Naive thymus-derived CD8-positive, alpha-beta T cell (primary cell): ENCODE measurements around the gene CYGB. TPM values are rescaled to one million over a fixed set of nuclear protein-coding genes. Genes with fewer than 3 reads are reported as not detected.
"Not testable (repeated sequence)": the region's sequence is repeated elsewhere in the genome, so short reads cannot be mapped to it uniquely, and the experiment has no call there.

Source experiments
- ATAC-seq, 2 donors: fragments of 150-1000 bp; cut with Tn5 transposase in 1 of 2; sonication (Bioruptor Pico), chemical (Tn5 transposase) in 1 of 2; 1 replicate in 1 of 2; 2 replicates in 1 of 2; pipeline ENCODE4 v1.10.0; 2021; ENCODE audit warnings: mild to moderate bottlenecking in 2 of 2, moderate library complexity in 2 of 2
- POLR2A ChIA-PET: fragments of 350-600 bp; sonication (Branson Sonifier 250); formaldehyde crosslinking; loops from one replicate; lab custom pipeline; 2021; ENCODE audit warnings: antibody characterized with exemption; lab: Charles Lee
- DNase-seq, 10 donors: peaks; one replicate each; pipeline versions ENCODE4 v3.0.0 to v3.0.0-alpha.2; 2020 to 2022
- H3K27ac Mint-ChIP-seq, 10 donors: one replicate each; pipeline ENCODE4 v1.8.0; 2020 to 2022; ENCODE audit warnings: mild to moderate bottlenecking in 10 of 10, mixed read lengths in 10 of 10, moderate library complexity in 4 of 10, inconsistent platforms in 1 of 10
- H3K27me3 Mint-ChIP-seq, 5 donors: one replicate each; pipeline ENCODE4 v1.8.0; 2021 to 2022; ENCODE audit warnings: mixed read lengths in 5 of 5
- H3K36me3 Mint-ChIP-seq, 3 donors: one replicate each; pipeline ENCODE4 v1.8.0; 2020 to 2022; ENCODE audit warnings: mixed read lengths in 3 of 3, mild to moderate bottlenecking in 2 of 3, inconsistent platforms in 1 of 3
- H3K4me1 Mint-ChIP-seq, 4 donors: one replicate each; pipeline ENCODE4 v1.8.0; 2021 to 2022; ENCODE audit warnings: mixed read lengths in 4 of 4
- H3K4me3 Mint-ChIP-seq, 10 donors: one replicate each; pipeline ENCODE4 v1.8.0; 2020 to 2022; ENCODE audit warnings: mild to moderate bottlenecking in 10 of 10, mixed read lengths in 10 of 10, moderate library complexity in 6 of 10, inconsistent platforms in 1 of 10
- H3K9me3 Mint-ChIP-seq, 9 donors: one replicate each; pipeline ENCODE4 v1.8.0; 2020 to 2022; ENCODE audit warnings: mixed read lengths in 9 of 9, mild to moderate bottlenecking in 3 of 9, inconsistent platforms in 1 of 9, moderate library complexity in 1 of 9
- polyA plus RNA-seq, 3 donors: library from polyadenylated mRNA; unstranded; fragments of 300-500 nt; fragmentation: Illumina TruSeq; gene quantifications; one replicate each; pipeline ENCODE4 v1.2.3, GENCODE V29; 2021
- total RNA-seq, 8 experiments: library from RNA in 2 of 8; stranded (reverse) in 2 of 8; gene quantifications; one replicate each; pipeline ENCODE4 v1.2.3 and lab custom pipeline; 2021 to 2026

The CYGB gene
- total and polyA plus RNA-seq, 5 experiments from 2014 or later, result 0.40 to 2.1 (median 0.53) TPM

DNA sequence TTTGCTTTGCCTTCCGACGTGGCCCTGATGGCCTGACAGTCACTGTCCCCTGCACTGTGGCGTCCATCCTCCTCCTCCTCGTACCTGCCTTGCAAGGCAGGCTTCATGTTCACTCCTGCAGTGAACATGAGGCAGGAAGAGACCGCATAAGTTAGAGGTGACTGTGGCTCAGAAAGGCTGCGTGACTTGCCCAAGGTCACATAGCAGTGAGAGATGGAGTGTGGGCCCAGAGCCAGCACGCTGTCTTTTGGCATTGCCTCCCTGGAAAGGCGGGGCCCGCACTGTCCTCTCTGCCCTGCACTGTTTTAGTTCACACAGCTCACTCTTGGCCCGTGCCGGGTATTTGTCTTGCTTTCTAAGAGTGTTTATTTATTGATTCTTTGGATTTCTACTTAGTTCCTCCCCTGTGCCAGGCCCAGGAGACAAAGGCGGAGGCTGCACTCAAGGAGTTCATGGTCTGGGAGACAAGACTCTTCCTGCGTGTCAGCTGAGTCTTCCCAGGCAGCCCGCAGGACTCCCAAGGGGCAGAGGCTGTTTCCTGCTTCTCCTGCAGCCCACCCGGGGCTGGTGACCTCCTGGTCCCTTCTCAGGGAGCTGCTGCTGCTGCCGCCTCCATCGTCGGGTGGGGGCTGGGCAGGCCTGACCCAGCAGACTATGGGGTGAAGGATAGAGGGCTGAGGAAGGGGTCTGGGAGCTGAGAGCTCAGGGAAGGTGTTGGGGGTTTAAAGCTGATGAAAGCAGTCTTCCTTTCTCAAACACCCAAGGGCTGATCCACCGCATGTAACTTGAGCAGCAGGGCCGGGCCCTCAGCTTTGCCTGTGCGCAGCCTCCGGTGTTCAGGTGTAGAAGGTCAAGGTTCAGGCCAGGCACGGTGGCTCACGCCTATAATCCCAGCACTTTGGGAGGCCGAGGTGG is 12.7 kb downstream of the CYGB start:
- Mint-ChIP-seq H3K27me3 (no peaks in the 10 kb centered on the region), H3K36me3 (no peaks in the 10 kb centered on the region), H3K9me3 (no peaks in the 10 kb centered on the region), H3K27ac (peak overlapping the region; percentile 8 to 93 (median 86)), H3K4me1 (peaks cover 28 to 52% (median 44%) of the 10 kb centered on the region in 4 donors), H3K4me3 (peak overlapping the region in 3 of 10 donors; percentile 22 to 62 (median 30))
- ATAC-seq, result no peak
- no peak for DNase-seq
- POLR2A ChIA-PET, result interaction anchor here (0.6 to 3.7 kb wide), 9 partner anchors 9 to 156 kb away, joined by 3 to 21 read pairs (median 3); no protein-coding TSS in a partner anchor

DNA sequence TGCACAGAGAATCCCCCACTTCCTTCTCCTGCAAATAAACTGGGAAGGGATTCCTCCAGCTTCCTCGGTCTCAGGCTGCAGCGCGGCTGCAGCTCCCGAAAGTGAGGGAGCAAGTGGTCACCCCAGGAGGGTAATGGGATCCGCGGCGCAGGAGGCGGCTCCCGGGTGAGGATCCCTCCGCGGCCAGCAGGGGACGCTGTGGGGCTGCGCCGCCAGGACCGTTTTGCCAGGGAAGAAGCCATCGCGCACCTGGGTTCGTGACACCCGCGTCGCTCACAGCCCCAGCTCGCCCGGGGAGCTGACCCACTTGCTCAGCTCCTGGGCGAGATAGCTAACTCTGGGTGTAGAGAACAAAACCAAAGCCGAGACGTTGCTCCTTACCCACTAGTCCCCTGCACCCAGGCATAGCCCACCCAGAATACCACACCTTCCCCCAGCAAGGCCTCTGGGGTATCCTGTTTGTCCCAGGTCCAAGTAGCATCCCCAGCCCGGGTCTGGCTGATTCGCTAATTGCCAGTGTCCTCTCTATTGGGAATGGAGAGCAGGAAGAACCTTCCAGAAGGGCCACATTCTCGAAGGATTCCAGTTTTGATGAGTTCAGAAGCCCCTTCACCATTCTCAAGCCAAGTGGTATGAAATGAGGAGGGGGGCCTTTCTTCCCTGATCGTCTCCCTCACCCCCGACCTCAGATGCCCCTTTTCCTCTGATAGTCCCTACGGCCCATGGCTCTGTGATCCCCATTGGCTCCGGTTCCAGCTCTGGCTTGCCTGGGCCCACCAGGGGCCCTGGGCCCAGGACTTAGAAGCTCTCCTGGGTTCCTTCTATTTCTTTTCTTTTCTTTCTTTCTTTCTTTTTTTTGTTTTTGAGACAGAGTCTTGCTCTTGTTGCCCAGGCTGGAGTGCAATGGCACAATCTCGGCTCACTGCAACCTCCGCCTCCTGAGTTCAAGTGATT is 14.1 kb downstream of the CYGB start:
- Mint-ChIP-seq H3K36me3 (no peaks in the 10 kb centered on the region), H3K4me1 (peaks cover 29 to 51% (median 37%) of the 10 kb centered on the region in 4 donors), H3K27ac (peak overlapping the region; percentile 58 to 96 (median 89)), H3K27me3 (no peaks in the 10 kb centered on the region), H3K4me3 (peak overlapping the region in 9 of 10 donors; percentile 31 to 81 (median 61)), H3K9me3 (no peaks in the 10 kb centered on the region)
- POLR2A ChIA-PET, result interaction anchor here (0.7 to 3.7 kb wide), 9 partner anchors 8 to 867 kb away, joined by 3 to 21 read pairs (median 5); no protein-coding TSS in a partner anchor
- DNase-seq (peak; percentile 63 to 88 (median 80)), ATAC-seq (peak; percentile 59 to 75)

DNA sequence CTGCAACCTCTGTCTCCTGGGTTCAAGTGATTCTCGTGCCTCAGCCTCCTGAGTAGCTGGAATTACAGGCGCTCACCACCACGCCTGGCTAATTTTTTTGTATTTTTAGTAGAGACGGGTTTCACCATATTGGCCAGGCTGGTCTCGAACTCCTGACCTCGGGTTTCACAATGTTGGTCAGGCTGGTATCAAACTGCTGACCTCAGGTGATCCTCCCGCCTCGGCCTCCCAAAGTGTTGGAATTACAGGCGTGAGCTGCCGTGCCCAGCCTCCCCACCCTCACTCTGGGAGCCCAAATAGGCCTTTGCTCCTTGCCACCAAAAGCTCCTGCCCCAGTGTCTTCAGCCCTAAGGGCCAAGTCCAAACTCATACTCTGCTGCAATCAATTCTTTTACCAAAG is 15.8 kb downstream of the CYGB start:
- not testable (repeated sequence) for H3K4me3 Mint-ChIP-seq, H3K9me3 Mint-ChIP-seq, H3K27me3 Mint-ChIP-seq, DNase-seq, ATAC-seq, H3K36me3 Mint-ChIP-seq
- peak overlapping the region in 4 of 10 donors; percentile 3 to 70 (median 58) for H3K27ac Mint-ChIP-seq
- POLR2A ChIA-PET, result interaction anchor here (0.7 to 2.5 kb wide), 4 partner anchors 9 to 250 kb away, joined by 3 to 16 read pairs (median 5); no protein-coding TSS in a partner anchor
- H3K4me1 Mint-ChIP-seq, result peaks cover 23 to 43% (median 39%) of the 10 kb centered on the region in 4 donors

DNA sequence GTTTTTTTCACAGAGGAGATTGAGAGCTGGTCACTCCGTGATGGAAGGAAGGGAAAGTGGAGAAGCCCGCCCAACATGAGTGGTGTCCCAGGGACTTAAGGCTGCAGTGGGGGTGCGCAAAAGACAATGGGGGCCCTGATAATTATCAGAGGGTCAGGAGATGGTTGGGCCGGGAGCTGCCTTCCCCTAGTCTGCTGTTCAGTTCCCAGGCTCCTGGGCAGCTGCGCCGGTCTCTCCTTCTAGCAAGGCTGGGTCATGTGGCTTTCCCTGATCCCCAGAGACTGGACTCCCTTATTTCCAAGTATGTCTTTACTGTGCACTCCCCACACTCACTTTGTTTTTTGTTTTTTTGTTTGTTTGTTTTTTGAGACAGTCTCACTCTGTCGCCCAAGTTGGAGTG is 16.2 kb downstream of the CYGB start:
- peak overlapping the region in 6 of 10 donors; percentile 25 to 94 (median 74) for H3K27ac Mint-ChIP-seq
- H3K36me3 Mint-ChIP-seq, result no peaks in the 10 kb centered on the region
- POLR2A ChIA-PET, result interaction anchor here (0.7 to 2.4 kb wide), 3 partner anchors 9 to 249 kb away, joined by 3 to 5 read pairs (median 5); no protein-coding TSS in a partner anchor
- DNase-seq (no peak), ATAC-seq (no peak)
- H3K4me1 Mint-ChIP-seq, result peaks cover 23 to 48% (median 40%) of the 10 kb centered on the region in 4 donors
- no peaks in the 10 kb centered on the region for H3K27me3 Mint-ChIP-seq
- H3K4me3 Mint-ChIP-seq, result no peak overlapping the region
- H3K9me3 Mint-ChIP-seq, result no peaks in the 10 kb centered on the region

DNA sequence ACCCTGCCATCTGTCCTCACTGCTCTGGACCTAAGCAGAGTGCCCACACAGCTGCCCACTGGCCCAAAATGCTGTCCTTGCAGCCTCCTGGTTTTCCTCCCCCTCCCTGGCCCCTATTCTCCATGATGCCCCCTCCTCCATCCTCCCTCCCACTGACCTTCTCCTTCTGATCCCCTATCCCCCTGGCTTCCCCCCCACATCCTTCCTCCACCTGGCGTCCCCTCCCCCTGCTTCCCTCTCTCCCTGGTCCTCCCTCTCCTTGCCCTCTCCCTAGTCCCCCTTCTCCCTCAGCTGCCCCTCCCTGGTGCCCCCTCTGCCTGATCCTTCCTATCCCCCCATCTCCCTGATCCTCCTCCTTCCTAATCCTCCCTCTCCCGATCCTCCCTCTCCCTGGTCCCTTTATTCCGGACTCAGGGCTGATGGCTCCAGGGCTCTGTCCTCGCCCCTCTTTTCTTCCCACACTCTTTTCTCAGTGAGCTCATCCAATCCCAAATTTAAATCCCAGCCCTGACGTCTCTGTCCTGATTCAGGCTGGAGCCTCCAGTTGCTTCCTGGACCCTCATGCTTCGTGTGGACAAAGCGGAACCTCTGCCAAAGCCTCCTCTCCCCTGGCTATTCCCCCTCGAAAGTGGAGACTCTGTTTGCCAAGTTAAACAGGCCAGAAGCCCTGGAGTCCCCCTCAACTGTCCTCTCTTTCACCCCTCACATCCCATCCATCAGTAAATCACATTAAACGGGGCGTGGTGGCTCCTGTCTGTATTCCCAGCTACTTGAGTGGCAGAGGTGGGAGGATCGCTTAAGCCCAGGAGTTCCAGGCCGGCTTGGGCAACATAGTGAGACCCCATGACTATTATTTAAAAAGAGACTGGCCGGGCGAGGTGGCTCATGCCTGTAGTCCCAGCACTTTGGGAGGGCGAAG is 18.2 kb downstream of the CYGB start:
- no peaks in the 10 kb centered on the region for H3K27me3 Mint-ChIP-seq
- no peaks in the 10 kb centered on the region for H3K9me3 Mint-ChIP-seq
- no peak for ATAC-seq
- H3K4me3 Mint-ChIP-seq, result peak overlapping the region in 2 of 10 donors; percentile 4 to 16
- POLR2A ChIA-PET, result interaction anchor here (0.6 to 1.8 kb wide), 6 partner anchors 9 to 453 kb away, joined by 3 to 12 read pairs (median 4); no protein-coding TSS in a partner anchor
- peak overlapping the region; percentile 40 to 98 (median 87) for H3K27ac Mint-ChIP-seq
- H3K4me1 Mint-ChIP-seq, result peaks cover 24 to 57% (median 51%) of the 10 kb centered on the region in 4 donors
- no peaks in the 10 kb centered on the region for H3K36me3 Mint-ChIP-seq
- no peak for DNase-seq

DNA sequence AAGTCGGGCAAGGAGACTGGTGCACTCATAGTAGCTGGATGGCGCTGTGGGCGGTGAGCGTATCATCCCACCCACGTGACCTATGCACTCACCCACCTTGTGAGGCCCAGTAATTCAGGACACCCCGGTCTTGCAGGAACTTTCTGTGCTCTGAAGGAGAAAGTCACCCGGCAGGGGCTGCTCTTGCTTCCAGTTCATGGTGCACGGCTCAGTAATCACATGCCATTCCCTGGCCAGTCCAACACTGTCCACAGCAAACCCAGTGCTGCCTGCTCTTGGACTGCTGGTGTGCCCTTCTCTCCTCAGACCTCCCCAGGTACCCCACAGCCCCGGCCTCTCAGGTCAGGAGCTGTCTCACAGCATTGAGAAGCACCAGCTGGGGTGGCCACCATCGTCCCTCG is 19.9 kb downstream of the CYGB start:
- POLR2A ChIA-PET, result interaction anchor here (1.6 to 1.8 kb wide), 2 partner anchors 10 kb away, joined by 6 to 12 read pairs; no protein-coding TSS in a partner anchor
- Mint-ChIP-seq H3K27me3 (no peaks in the 10 kb centered on the region), H3K9me3 (no peaks in the 10 kb centered on the region), H3K4me3 (peak overlapping the region in 4 of 10 donors; percentile 25 to 45 (median 32)), H3K27ac (peak overlapping the region; percentile 71 to 98 (median 89)), H3K36me3 (no peaks in the 10 kb centered on the region), H3K4me1 (peaks cover 23 to 57% (median 54%) of the 10 kb centered on the region in 4 donors)
- ATAC-seq (no peak), DNase-seq (no peak)

DNA sequence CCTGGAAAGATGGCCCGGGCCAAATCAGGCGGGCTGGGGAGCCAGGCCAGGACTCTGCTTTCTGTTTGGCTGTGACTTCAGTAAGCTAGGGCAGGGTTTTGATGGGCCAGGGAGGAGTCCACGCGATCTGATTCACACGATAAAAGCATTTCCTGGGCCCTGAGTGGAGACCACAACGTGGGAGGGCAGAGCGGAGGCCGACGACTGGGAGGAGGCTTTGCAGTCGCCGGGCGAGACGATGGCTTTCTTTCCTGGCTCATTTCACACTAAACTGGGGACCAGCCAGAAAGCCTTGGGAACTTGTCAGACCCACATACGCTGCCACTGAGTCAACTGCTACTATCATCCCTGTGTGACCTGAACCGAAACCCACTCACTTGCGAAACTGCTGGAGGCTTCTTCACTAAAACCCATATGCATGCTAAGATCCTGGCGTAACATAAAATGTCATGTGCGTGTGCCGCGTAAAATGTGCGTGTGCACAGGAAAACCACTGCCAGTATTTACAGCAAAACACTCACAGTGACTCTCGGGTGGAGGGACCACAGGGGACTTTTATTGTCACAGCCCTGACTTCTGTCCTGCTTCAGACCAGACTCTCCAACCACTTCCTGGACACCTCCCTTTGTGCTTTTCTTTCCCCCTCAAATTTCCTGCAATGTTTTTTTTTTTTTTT is 22.1 kb downstream of the CYGB start:
- Mint-ChIP-seq H3K27ac (peak overlapping the region; percentile 96 to 100 (median 99)), H3K9me3 (no peaks in the 10 kb centered on the region), H3K36me3 (no peaks in the 10 kb centered on the region), H3K27me3 (no peaks in the 10 kb centered on the region), H3K4me1 (peaks cover 22 to 66% (median 63%) of the 10 kb centered on the region in 4 donors), H3K4me3 (peak overlapping the region; percentile 73 to 89 (median 80))
- POLR2A ChIA-PET, result interaction anchor here (0.7 to 3.2 kb wide), 21 partner anchors 9 to 1369 kb away, joined by 3 to 18 read pairs (median 4); partner anchors contain the start of genes CYGB, RHBDF2, UBALD2 and UBE2O
- ATAC-seq, result peak; percentile 82 to 86
- peak; percentile 42 to 94 (median 89) for DNase-seq

DNA sequence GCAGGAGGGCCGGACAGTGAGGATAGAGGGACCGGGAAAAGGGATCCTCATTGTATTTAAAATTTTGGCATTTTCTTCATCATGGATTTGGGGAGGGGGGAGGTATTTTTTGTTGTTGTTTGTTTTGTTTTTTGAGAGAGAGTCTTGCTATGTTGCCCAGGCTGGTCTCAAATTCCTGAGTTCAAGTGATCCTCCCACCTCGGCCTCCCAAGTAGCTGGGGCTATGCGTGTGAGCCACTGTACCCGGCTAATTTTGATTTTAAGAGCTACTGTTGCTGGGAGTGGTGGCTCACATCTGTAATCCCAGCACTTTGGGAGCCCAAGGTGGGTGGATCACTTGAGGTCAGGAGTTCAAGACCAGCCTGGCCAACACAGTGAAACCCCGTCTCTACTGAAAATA is 23.2 kb downstream of the CYGB start:
- H3K27ac Mint-ChIP-seq, result peak overlapping the region; percentile 96 to 100 (median 99)
- not testable (repeated sequence) for H3K36me3 Mint-ChIP-seq, ATAC-seq, H3K9me3 Mint-ChIP-seq, H3K27me3 Mint-ChIP-seq, DNase-seq
- peak overlapping the region in 5 of 10 donors; percentile 73 to 89 (median 80) for H3K4me3 Mint-ChIP-seq
- POLR2A ChIA-PET, result interaction anchor here (0.6 to 3.2 kb wide), 15 partner anchors 8 to 157 kb away, joined by 3 to 18 read pairs (median 4); partner anchors contain the start of genes RHBDF2 and UBE2O
- H3K4me1 Mint-ChIP-seq, result peaks cover 20 to 65% (median 61%) of the 10 kb centered on the region in 4 donors

DNA sequence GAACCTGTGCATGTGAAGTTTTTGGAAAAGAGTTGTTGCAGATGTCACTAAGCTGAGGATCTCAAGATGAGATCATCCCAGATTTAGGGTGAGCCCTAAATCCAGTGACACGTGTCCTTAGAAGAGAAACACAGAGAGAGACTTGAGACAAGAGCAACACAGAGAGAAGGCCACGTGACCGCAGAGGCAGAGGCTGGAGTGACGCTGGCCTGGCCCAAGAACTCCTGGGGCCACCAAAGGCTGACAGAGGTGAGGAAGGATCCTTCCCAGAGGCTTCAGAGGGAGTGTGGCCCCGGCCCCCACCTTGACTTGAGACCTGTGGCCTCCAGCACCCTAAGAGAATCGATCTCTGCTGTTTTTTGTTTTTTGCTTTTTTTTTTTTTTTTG is 24.2 kb downstream of the CYGB start:
- peak overlapping the region; percentile 95 to 100 (median 99) for H3K27ac Mint-ChIP-seq
- H3K9me3 Mint-ChIP-seq, result no peaks in the 10 kb centered on the region
- no peak for DNase-seq
- H3K4me3 Mint-ChIP-seq, result peak overlapping the region in 5 of 10 donors; percentile 15 to 70 (median 58)
- no peak for ATAC-seq
- H3K36me3 Mint-ChIP-seq, result no peaks in the 10 kb centered on the region
- no peaks in the 10 kb centered on the region for H3K27me3 Mint-ChIP-seq
- POLR2A ChIA-PET, result interaction anchor here (0.6 to 2.8 kb wide), 6 partner anchors 14 to 1303 kb away, joined by 3 to 17 read pairs (median 4); no protein-coding TSS in a partner anchor
- peaks cover 19 to 61% (median 55%) of the 10 kb centered on the region in 4 donors for H3K4me1 Mint-ChIP-seq
